Left lobe of liver (tissue), 2 donors: ENCODE results near the gene MYADML2. TPM values are rescaled to one million over a fixed set of nuclear protein-coding genes. Genes with fewer than 3 reads are reported as not detected.
A peak's percentile ranks its signal among the peaks of the same experiment; 100 is the strongest.

Experiments
- ATAC-seq: fragments of 200-7000 bp; cut with Tn5 transposase; one replicate; pipeline ENCODE4 v1.9.1; 2020; ENCODE audit warnings: mild to moderate bottlenecking, moderate library complexity
- DNase-seq: peaks from one replicate; pipeline ENCODE4 v3.0.0-alpha.2; 2020; ENCODE audit warnings: low spot score
- total RNA-seq: library from RNA; stranded (reverse); gene quantifications from one replicate; pipeline ENCODE4 v1.2.1, GENCODE V29; 2021
- donor health status: DM: no; HTN: no; CAD: no; lungs with moderate emphysema.
- donor health status: DM: no; HTN: yes; CAD: no.

Gene MYADML2
- total RNA-seq, 1 donor from 2014 or later = not detected

DNA sequence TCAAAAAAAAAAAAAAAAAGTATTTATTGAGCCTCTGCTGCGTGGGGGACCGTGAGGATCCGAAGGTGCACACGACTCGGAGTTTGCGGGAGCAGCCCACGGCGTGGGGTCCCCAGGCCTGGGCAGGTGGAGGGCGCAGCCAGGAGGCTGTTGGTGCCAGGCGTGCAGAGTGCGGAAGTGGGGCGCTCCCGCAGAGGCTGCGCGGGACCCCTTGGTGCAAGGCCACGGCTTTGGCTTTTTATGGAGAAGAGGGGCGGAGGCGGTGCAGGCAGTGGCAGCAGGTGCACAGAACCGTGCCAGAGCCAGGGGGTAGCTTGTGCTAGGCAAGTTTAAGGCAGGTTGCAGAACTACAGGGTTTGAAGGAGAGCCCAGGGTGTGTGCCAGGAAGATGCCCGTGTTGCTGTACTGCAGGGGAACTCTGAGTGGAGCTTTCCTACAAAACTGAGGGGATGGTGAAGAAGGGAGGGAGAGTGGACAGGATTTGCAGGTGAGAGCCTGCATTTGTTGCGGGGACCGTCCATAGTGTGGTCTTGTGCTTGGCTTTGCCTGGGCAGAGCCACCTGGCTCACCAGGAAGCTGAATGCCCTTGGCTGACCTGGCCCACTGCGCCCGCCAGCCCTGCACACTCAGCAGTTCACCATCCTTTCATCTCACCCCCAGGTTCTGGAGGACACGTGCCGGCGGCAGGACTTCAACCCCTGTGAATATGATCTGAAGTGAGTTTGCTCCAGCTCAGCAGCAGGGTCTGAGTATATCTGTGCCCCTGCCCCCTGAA is 31.7 kb upstream of the MYADML2 start:
- ATAC-seq = peak; percentile 70
- DNase-seq = peak; percentile 93

DNA sequence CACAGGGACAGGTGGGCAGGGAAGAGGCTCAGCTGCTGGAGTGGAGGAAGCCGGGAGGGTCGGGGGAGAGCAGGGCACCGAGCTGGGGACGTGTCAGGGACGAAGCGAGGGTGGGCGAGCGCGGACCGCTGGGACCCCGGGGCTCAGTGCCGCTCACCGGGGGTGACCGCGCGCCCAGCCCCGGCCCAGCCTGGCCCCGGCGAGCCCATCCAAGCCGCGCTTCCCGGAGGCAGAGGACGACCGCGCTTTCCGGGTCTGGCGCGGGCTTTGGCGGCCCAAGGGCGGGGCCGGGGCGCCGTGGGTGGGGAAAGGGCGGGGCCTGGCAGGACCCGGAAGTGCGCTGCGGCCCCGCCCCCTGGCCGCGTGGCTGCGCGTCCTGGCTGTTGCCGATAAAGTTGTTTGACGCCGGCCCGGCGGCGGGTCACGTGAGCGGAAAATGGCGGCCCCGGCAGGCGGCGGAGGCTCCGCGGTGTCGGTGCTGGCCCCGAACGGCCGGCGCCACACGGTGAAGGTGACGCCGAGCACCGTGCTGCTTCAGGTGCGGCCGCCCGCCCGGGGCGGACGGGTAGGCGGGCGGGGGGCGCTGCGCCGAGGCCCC is 30.3 kb upstream of the MYADML2 start, which contains the start of gene ASPSCR1:
ASPSCR1 (plus strand) TSS at position 419 of the 598 bp plus-strand sequence; CDS start at position 437, 18 bp downstream.
- ATAC-seq (peak; percentile 86), DNase-seq (peak; percentile 91)

DNA sequence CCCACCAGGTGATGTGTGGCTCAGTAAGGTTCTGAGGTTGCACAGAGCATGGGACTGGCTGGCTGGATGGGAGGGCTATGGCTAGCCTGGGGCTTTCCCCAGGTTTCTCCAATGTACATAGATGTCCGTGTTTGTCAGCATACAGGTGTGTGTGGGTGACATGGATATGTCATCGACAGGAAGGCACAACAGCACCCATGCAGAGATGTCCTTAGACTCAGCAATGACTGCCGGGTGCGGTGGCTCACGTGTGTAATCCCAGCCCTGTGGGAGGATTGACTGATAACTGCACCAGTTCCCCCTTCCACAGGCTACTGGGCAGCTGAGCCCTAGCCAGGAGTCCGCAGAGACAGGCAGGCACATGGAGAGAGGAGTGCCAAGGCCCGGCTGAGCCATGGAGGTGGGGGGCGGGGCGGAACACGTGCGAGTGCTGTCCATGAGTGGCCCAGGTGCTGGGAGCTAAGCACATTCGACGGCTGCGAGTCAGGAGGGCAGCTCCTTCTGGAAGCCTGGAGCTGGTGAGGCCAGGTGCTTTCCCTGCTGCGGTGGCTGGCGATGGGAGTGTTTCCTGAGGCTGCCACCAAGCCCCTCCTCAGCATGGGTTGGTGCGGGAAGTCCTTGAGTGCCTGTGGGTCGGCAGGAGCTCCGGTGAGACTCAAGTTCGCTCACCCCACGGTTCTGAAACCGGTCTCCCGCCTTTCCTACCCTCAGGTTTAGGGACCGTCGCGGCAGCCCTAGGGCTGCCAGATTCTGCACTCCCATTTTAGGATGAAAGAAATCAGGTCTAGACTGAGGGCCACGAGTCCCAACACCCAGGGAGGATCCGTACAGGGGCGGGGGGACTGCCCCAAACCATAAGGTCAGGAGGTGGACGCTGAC is 29.5 kb upstream of the MYADML2 start:
- peak; percentile 48 for ATAC-seq
- peak; percentile 85 for DNase-seq

DNA sequence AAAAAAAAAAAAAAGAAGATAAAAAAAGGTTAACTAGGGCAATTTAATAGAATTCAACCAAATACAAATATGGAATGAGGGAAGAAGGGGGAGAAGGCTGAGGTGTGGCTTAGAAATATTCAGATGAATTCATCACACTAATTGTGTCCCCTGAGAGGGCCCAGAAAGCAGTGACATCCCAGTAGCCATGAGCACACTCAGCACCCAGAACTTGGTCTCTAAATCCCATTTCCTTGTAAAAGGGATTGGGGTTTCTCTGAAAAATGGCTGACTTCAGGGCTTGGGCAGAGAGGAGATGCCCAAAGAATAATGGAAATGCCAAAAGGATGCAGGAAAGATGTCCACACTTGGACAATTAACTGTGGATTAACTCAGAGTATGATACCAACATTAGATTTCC is 26.4 kb upstream of the MYADML2 start:
- DNase-seq (no peak), ATAC-seq (no peak)

DNA sequence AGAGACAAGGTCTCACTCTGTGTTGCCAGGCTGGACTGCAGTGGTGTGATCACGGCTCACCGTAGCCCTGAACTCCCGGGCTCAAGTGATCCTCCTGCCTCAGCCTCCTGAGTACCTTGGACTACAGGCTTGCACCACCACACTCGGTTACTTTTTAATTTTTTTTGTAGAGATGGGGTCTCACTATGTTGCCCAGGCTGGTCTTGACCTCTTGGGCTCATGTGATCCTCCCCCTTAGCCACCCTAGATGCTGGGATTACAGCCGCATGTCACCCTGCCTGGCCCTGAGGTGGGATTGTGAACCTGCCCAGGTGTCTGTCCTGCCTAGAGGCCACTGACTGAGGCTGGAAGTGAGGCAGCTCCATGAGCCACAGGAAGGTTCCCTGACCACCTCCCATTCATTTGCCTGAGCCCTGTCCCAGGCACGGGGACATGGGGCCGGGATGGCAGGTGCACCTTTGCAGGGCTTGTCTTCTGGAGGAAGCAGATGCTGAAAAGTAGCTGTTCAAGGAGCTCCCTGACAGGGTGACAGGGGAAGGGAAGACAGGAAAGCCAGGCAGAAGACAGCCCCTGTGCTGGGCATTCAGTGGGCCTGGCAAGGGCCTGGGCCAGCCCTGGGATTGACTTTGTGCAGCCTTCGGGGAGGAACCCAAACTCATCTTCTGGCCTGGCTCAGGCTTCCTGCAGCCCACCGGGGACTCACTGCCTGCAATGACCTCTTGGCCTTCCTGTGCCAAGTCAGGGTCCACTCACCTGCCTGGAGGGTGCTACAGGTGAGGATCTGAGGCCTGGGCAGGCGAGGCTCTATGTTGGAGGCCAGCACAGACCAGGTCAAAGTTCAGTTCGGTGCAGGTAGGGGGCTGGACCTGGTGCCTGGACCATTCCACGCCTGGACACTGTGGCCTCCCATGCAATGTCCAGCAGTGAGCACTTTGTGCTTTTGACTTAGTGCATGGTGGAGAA is 22.1 kb upstream of the MYADML2 start:
- ATAC-seq = no peak
- DNase-seq = no peak

DNA sequence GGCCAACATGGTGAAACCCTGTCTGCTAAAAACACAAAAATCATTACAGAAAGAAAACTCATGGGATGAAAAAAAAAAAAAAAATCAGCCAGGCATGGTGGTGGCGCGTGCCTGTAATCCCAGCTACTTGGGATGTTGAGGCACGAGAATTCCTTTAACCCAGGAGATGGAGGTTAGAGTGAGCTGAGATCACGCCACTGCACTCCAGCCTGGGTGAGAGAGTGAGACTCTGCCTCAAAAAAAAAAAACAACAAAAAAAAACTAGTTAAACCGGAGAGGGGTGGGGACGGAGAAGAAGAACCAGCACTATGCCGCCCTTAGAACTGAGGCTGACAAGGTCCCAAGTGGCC is 21.3 kb upstream of the MYADML2 start:
- DNase-seq = no peak
- no peak for ATAC-seq

DNA sequence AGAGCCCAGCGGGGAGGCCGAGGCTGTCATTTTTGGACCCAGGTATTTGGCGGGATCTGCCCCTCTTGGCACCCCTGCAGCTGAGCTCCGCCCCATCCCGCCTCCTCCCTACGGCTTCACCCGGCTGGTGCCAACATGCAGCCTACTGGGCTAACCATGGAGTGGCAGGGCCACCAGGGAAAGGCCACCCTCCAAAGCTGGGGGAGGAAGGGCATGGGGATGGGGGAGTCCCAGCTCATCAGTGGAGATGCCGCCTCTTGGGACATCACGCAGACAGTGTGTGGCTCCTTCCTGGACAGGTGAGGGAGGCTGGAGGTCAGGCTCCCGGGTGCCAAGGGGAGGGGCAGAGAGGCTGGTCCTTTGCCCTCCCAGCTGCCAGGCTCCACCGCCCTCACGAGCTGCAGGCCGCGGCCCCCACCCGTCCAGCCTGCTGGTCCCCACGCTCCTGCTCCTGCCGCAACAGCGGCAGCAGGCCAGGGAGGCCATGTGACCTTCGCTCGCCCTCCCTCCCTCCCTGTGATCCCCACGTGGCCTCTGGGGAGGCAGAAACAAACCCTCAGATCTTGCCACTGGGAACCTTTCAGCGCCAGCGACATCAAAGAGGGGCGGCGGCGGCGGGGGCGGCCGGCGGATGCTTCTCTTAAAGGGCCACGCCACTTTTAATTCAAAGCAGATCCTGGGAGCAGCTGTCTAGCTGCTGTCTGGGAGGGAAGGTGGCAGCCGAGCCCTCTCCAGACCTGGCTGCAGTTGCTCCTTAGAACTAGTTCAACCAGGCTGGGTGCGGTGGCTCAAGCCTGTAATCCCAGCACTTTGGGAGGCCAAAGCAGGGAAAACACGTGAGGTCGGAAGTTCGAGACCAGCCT is 20.7 kb upstream of the MYADML2 start:
- peak; percentile 82 for ATAC-seq
- DNase-seq = peak; percentile 95

DNA sequence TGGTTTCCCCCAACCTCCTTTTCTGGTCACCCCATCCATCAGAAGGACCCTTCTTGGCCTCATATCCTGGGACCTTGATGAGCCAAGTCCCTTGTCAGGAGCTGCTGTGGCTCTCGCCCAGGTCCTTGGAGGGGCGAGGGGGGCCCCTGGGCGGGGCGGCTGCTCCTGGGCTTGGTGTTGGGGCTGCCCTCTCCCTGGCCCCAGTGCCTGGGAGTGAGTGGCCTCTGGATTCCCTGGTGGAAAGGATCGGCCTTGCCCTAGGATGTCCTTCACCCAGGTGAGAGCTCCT is 20.2 kb upstream of the MYADML2 start:
- ATAC-seq (no peak), DNase-seq (no peak)

DNA sequence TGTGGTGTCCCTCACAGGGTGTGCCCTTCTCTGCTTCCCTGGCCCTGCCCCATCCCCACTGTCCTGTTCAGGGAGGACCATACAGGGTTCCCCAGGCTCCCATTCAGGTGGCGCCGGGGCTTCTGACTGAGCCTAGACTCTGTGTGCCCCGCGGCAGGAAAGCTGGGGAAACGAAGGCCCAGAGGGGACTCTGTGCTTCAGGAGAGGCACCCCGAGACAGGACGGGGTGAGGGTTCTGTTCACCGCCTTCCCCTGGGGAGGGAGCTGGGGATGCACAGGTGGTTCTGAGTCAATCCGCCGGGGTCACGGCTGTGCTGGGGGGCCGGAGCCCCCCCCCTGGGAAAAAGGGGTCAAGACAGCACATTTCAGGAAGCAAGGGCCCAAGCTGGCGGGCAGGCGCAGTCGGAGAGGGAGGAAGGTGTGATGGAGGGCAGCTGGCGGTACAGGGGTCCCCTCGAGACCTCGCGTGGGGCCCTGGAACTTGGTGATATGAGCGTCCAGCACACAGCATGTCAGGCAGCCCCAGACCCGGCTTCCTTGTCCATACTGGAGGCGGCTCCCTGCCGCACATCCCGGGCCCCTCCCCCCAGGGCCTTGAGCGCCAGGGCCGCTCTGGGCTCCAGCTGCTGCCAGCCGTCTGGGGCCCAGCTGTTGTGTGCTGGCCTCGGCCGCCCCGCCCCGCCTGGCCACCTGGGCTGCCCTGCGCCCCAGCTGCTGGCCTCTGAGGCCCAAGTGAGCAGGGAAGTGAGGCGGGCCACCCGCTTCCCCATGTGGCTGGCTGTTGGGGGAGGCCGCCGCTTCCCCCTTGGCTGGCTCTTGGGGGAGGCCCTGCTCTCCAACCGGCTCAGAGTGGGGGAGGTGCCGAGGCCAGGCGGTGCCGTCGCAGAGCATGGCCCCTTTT is 19.6 kb upstream of the MYADML2 start:
- no peak for DNase-seq
- ATAC-seq = peak; percentile 56

DNA sequence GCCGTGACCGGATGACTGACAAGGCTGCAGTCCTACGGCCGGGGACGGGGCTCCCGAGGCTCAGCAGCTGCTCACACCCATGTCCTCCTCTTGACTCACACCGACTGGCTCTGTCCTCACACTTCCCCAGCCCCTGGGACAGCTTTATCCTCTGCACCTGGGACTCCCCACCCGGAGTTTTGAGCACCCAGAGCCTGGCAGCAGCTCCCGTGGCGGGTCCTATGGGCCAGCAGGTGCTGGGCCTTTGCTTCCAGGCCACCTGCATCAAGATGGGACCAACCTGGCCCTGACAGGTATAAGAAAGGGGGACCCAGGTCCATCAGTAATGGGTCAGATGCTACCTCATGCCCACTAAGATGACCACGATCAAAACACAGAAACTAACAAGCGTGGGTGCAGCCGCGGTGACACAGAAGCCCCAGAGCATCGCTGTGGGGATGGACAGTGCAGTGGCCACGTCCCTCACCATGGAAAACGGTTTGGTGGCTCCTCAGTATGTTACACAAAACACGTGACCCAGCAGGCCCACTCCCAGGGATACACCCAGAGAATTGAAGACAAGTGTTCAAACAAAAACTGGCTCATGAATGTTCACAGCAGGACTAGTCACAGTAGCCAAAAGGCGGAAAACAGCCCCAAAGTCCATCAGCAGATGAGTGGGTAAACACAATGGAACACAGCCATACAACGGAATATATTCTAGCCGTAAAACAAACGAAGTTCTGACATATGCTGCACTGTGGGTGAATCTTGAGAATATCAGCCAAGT is 17.2 kb upstream of the MYADML2 start:
- ATAC-seq (no peak), DNase-seq (no peak)

DNA sequence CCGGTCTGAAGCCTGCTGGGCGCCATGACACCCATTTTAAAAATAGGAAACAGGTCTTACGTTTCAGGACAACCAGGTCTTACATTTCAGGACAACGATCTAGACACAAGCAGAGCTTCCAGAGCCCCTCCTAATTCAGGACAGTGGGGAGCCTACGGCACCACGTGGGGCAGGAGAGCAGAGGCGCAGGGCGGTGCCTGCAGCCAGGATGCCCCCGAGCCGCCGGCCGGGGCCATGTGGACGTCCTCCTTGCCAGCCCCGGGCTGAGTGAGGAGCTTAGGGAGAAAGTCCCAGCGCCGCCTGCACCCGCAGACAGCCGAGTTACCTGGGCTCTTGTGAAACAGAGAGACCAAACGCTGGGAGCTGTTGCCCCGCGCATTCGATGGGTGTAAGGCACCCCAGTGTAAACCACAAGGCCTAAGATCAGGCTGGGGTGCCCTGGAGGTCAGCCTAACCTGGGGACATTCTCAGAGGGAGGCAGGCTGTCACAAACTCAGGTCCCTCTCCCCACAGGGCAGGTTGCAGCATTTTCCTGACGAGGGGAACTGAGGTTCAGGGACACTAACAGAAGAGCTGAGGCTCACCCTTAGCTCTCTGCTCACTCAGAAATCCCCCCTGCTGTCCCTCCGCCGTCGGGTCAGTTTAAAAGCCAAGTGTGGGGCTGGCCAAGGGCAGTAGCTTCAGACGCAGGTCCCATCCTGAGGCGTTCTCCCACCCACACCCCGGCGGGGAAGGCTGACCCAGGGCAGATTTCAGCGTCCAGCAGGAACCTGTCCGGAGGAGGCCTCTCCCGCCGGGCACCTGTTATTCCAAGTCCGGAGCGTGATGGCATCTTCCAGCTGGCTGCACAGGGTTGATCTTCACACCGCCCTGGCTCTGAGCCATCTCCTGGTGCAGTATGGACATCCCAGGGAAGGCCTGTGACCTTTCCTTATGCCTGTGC is 15.7 kb upstream of the MYADML2 start:
- DNase-seq = no peak
- ATAC-seq = no peak

DNA sequence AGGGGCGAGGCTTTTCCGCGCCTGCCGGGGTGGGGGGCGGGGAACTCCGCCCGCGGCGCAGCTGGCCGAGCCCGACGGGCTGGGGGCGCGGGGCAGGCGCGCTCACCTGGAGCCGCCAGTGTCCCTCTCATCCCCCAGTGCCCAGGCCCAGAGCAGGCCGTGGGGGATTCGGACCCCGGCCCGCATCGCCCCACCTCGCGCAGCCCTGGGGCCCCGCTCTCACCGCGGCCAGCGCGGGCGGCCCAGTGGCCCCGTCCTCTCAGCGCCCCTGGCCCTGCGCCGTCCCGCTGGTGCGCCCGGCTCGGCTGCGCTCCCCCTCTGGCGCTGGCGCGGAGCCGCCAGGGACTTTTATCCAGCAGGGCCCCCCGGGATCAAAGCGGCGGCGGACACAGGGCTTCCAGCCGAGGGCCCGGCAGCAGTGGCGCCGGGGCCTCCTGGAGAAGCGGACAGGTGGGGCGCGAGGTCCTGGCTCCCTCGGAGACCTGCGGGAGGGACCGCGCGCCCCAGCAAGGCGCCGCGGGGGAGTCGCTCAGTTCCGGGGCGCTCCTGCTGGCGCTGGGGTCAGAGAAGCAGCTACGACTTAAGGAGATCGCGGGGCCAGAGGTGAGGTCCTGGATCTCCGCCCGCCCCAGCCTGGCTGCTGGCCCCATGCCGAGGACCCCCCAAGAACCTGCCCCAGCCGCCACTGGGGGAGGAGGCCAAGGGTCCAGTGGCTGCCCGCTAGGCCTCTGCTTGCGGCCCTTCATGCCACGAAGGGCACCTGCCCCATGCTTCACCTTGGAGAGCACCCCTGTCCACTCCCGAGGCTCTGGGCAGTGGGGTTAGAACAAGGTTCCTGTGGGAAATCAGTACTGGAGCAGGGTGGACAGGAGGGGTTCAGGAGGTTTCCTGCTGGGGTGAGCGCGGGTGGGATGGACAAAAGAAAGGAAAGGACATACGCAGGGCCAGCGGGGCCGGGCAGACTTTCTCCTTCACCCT is 14.8 kb upstream of the MYADML2 start:
- DNase-seq = no peak

DNA sequence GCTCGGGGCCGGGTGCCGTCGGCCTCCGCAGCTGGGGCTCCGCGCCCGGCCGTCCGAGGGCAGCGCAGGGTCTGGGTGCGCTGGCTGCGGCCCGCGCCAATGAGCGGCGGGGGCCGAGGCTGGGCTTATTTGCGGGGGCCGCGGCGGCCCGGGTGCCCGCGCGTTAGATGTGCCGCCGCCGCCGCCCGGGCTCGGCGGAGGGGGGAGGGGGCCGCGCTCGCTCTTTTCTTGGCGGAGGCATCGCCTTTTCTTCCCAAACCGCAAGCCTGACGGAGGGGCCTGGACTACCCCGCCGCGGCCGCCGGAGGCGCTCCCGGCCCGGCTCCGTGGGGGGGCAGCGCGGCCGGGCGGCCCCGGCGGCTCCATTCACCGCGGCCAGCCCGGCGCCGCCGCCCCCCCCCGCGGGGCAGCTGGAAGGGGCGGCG is 14.1 kb upstream of the MYADML2 start, which contains the start of gene NOTUM:
NOTUM (minus strand) TSS at position 101 of the 425 bp plus-strand sequence. CDS start 278 bp downstream, outside the sequence.
- DNase-seq (no peak), ATAC-seq (no peak)

More for the DNA sequence above, 14.8 kb upstream of the MYADML2 start:
- no peak for ATAC-seq

DNA sequence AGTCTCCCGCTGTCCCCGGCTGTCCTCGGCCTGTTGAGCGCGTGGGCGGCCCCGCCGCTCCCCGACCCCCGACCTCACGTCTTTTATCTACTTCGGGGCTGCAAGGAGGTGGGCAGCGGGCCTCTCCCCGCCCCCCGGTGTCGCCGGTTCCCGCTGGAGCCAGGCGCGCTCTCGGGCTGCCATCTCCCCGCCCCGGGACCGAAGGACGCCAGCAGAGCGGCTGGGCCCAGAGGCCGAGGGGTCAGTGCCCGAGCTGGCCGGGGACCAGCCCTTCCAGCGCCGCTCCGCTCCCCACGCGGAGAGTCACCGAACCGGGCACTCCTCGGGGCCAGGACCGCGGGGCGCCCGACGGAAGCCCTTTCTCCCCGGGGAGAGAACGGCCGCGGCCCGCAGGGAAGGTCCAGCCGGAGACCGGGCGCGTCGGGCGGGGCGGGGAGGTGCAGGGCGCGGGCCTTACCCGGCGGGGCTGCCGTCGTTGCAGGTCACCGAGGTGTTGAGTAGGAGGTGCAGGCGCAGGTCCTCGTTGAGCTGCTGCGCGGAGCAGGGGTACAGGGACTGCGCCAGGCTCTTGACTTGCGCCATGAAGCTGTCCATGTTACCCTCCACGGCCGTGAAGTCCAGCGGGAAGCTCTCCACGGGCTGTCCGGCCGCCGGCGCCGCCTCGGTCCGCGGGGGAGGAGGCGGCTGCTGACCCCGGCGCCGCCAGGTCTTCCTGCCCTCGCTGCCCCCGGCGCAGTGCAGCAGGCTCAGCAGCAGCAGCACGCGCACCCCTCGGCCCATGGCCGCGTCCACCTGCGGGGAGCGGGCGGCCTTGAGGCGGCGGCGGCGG is 13.3 kb upstream of the MYADML2 start:
- ATAC-seq = peak; percentile 86

More for the DNA sequence above, 13.3 kb upstream of the MYADML2 start:
- DNase-seq = peak; percentile 88
